Posterior vena cava (tissue), 2 donors: ENCODE data around the gene RAB33B. TPM values are rescaled to one million over a fixed set of nuclear protein-coding genes. Genes with fewer than 3 reads are reported as not detected.

ENCODE experiments used
- DNase-seq: peaks from one replicate; pipeline ENCODE4 v3.0.0-alpha.2; 2020; ENCODE audit warnings: low spot score
- intact Hi-C, 2 donors: fragments of 100-400 bp; cut with DNase I; formaldehyde crosslinking; loops; one replicate each; pipeline versions ENCODE4 v1.14.1 to v1.14.2; 2022 to 2023
- total RNA-seq, 2 donors: library from RNA; stranded (reverse); fragmentation: NEBNext Ultra II Directional; extraction: Animal tissue kit (Norgen Biotek cat#: 25700); gene quantifications; one replicate each; pipeline ENCODE4 v1.2.1, GENCODE V29; 2021
- donor health status: DM: yes; HTN: yes; CAD: no.
- donor health status: DM: yes; HTN: yes; CAD: no.

Gene RAB33B
- total RNA-seq, 2 donors from 2014 or later = 14.7 to 17.0 TPM

- DNase-seq = no peak
- intact Hi-C loops = no loop called here
Measured at GRCh38 chr4:139501527-139501926, 47.6 kb downstream of the RAB33B start.

GRCh38 chr4:139501927-139502899 is 48.3 kb downstream of the RAB33B start:
- intact Hi-C loops = no loop called here
- no peak for DNase-seq

GRCh38 chr4:139503622-139504166 is 49.8 kb downstream of the RAB33B start:
- intact Hi-C loops = no loop called here
- no peak for DNase-seq

- intact Hi-C loops = no loop called here
- DNase-seq = no peak
Measured at GRCh38 chr4:139506774-139507173, 52.9 kb downstream of the RAB33B start.

GRCh38 chr4:139508581-139509237 is 54.8 kb downstream of the RAB33B start:
- no peak for DNase-seq
- intact Hi-C loops = no loop called here

GRCh38 chr4:139509727-139510410 is 55.9 kb downstream of the RAB33B start:
- intact Hi-C loops = no loop called here
- DNase-seq = no peak

- DNase-seq = no peak
- intact Hi-C loops = no loop called here
Measured at GRCh38 chr4:139511320-139511719, 57.4 kb downstream of the RAB33B start.

GRCh38 chr4:139514382-139515059 is 60.6 kb downstream of the RAB33B start:
- DNase-seq = no peak
- intact Hi-C loops = no loop called here

- DNase-seq = no peak
- intact Hi-C loops = no loop called here
Measured at GRCh38 chr4:139515531-139515958, 61.6 kb downstream of the RAB33B start.

GRCh38 chr4:139521754-139522401 is 68.0 kb downstream of the RAB33B start:
- intact Hi-C loops = no loop called here
- no peak for DNase-seq

- no peak for DNase-seq
- intact Hi-C loops = no loop called here
Measured at GRCh38 chr4:139522457-139522856, 68.5 kb downstream of the RAB33B start.

- DNase-seq = no peak
- intact Hi-C loops = no loop called here
Measured at GRCh38 chr4:139523076-139523475, 69.2 kb downstream of the RAB33B start.

GRCh38 chr4:139524062-139524631 is 70.2 kb downstream of the RAB33B start:
- intact Hi-C loops = no loop called here
- no peak for DNase-seq

- intact Hi-C loops = no loop called here
- no peak for DNase-seq
Measured at GRCh38 chr4:139525414-139525813, 71.5 kb downstream of the RAB33B start.
